Measurements from ENCODE around the gene FAM98A. TPM values are rescaled to one million over a fixed set of nuclear protein-coding genes. Genes with fewer than 3 reads are reported as not detected.

Gene FAM98A
- polyA plus RNA-seq, 1 of the 3 experiments (the other 2 are of a cell fraction) = 231 TPM

DNA sequence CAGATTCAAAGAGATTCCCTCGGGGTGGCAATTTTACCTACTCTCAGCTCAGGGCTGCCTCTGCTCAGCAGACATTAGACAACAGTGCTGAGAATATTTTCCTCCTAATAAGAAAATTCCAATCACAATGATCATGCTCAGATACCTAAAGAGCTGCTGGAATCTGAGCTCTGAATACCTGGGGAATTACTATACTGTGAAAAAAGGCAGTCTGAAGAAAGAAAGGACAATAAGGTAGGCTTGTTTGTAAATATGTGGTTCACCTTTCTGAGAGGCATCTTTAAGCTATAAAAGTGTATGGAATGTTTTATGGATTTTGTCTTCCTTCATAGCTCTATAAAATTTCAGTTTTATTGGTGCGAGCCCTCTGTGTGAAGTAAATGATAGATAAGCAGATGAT is 34.2 kb upstream of the FAM98A start:
- Histone ChIP-seq H3K9me2 (no peaks in the 10 kb centered on the region), H3K4me3 (ENCODE audit: low read depth in 2 of 2, low read length in 1 of 2) (no peak overlapping the region), H3K9me3 (no peaks in the 10 kb centered on the region), H3K27me3 (ENCODE audit: insufficient read depth) (peaks cover 4% of the 10 kb centered on the region; the same call in 1 of the 2 replicates), H4K20me1 (ENCODE audit: insufficient read depth) (no peaks in the 10 kb centered on the region), H3K4me2 (no peak overlapping the region), H3F3A (replicated peaks; ENCODE audit: insufficient read depth) (no peaks in the 10 kb centered on the region), H3K9ac (no peak overlapping the region), H3K27ac (ENCODE audit: low read depth in 2 of 2, low read length in 1 of 2) (no peak overlapping the region), H3K79me2 (ENCODE audit: insufficient read depth) (no peaks in the 10 kb centered on the region), H2AFZ (ENCODE audit: low read depth) (no peak overlapping the region), H3K36me3 (replicated peaks in 1 of 2; ENCODE audit: control insufficient read depth in 1 of 2, insufficient read depth in 2 of 2, low read length in 1 of 2) (no peaks in the 10 kb centered on the region), H3K4me1 (ENCODE audit: control insufficient read depth in 1 of 2, insufficient read depth in 2 of 2, low read depth in 1 of 2, low read length in 1 of 2) (no peaks in the 10 kb centered on the region)
- TF ChIP-seq, protein P1, sequence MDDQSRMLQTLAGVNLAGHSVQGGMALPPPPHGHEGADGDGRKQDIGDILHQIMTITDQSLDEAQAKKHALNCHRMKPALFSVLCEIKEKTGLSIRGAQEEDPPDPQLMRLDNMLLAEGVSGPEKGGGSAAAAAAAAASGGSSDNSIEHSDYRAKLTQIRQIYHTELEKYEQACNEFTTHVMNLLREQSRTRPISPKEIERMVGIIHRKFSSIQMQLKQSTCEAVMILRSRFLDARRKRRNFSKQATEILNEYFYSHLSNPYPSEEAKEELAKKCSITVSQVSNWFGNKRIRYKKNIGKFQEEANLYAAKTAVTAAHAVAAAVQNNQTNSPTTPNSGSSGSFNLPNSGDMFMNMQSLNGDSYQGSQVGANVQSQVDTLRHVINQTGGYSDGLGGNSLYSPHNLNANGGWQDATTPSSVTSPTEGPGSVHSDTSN (IDR thresholded peaks at IDR 0.05) = no peak
- TF ChIP-seq EP300 (IDR thresholded peaks at IDR 0.05; ENCODE audit: borderline replicate concordance in 1 of 2, low read depth in 1 of 2, low read length in 1 of 2) (no peak), NFIC (IDR thresholded peaks at IDR 0.05; ENCODE audit: borderline replicate concordance) (no peak), TCF12 (IDR thresholded peaks at IDR 0.05) (no peak), JUND (IDR thresholded peaks at IDR 0.05) (no peak), TAF1 (IDR thresholded peaks at IDR 0.05; ENCODE audit: borderline replicate concordance, low read depth, low read length) (no peak), RAD21 (IDR thresholded peaks at IDR 0.05; ENCODE audit: low read length) (no peak), NRF1 (IDR thresholded peaks at IDR 0.05; ENCODE audit: low read depth, low read length) (no peak), GATA2 (CRISPR knock-in tag; IDR thresholded peaks at IDR 0.05) (no peak), SMC3 (IDR thresholded peaks at IDR 0.05; ENCODE audit: low read depth, low read length) (no peak), RCOR1 (IDR thresholded peaks at IDR 0.05; ENCODE audit: low read length) (no peak)
- TF ChIP-seq, protein P2, sequence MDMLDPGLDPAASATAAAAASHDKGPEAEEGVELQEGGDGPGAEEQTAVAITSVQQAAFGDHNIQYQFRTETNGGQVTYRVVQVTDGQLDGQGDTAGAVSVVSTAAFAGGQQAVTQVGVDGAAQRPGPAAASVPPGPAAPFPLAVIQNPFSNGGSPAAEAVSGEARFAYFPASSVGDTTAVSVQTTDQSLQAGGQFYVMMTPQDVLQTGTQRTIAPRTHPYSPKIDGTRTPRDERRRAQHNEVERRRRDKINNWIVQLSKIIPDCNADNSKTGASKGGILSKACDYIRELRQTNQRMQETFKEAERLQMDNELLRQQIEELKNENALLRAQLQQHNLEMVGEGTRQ (IDR thresholded peaks at IDR 0.05; ENCODE audit: borderline replicate concordance, low read depth, low read length) = no peak
- TF ChIP-seq, protein P3, sequence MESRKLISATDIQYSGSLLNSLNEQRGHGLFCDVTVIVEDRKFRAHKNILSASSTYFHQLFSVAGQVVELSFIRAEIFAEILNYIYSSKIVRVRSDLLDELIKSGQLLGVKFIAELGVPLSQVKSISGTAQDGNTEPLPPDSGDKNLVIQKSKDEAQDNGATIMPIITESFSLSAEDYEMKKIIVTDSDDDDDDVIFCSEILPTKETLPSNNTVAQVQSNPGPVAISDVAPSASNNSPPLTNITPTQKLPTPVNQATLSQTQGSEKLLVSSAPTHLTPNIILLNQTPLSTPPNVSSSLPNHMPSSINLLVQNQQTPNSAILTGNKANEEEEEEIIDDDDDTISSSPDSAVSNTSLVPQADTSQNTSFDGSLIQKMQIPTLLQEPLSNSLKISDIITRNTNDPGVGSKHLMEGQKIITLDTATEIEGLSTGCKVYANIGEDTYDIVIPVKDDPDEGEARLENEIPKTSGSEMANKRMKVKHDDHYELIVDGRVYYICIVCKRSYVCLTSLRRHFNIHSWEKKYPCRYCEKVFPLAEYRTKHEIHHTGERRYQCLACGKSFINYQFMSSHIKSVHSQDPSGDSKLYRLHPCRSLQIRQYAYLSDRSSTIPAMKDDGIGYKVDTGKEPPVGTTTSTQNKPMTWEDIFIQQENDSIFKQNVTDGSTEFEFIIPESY (IDR thresholded peaks at IDR 0.05; ENCODE audit: borderline replicate concordance, low read depth) = no peak
- TF ChIP-seq, protein P4, sequence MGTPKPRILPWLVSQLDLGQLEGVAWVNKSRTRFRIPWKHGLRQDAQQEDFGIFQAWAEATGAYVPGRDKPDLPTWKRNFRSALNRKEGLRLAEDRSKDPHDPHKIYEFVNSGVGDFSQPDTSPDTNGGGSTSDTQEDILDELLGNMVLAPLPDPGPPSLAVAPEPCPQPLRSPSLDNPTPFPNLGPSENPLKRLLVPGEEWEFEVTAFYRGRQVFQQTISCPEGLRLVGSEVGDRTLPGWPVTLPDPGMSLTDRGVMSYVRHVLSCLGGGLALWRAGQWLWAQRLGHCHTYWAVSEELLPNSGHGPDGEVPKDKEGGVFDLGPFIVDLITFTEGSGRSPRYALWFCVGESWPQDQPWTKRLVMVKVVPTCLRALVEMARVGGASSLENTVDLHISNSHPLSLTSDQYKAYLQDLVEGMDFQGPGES (IDR thresholded peaks at IDR 0.05; ENCODE audit: low read depth, low read length) = no peak
- CTCF ChIA-PET = interaction anchor here (1.1 to 1.2 kb wide), 3 partner anchors 10 to 157 kb away, joined by 3 to 4 read pairs (median 3); partner anchors contain the start of gene RASGRP3
- no peak for DNase-seq
- 16% methylated on average over 2 of the region's 2 CpGs for WGBS (ENCODE audit: low lambda C conversion rate)
- POLR2A ChIA-PET = no interaction called here

Data from SK-N-SH (cell line).